Keratinocyte (primary cell): Measurements from ENCODE around the gene MVB12B. TPM values are rescaled to one million over a fixed set of nuclear protein-coding genes. Genes with fewer than 3 reads are reported as not detected.

Source experiments
- DNase-seq: peaks from one replicate; pipeline ENCODE4 v3.0.0-alpha.2; 2011; ENCODE audit warnings: low read depth, missing footprints, low spot score
- FAIRE-seq: peaks from 2 replicates; lab custom pipeline; 2011; peaks lifted over from hg19 to GRCh38; lab: Jason Lieb, UNC
- H2AFZ ChIP-seq: 2 replicates; pipeline ENCODE4 v1.6.0; 2012; ENCODE audit warnings: low read length, control low read depth, inconsistent platforms; ENCODE audit not compliant: control insufficient read depth
- H3K27ac ChIP-seq: 2 replicates; pipeline ENCODE4 v1.5.1; 2011; ENCODE audit warnings: low read length; ENCODE audit not compliant: control insufficient read depth, insufficient read depth
- H3K27me3 ChIP-seq: 3 replicates; pipeline ENCODE4 v1.6.0; 2011; ENCODE audit warnings: low read length; ENCODE audit not compliant: control insufficient read depth, insufficient read depth; ENCODE audit errors: extremely low read depth
- H3K36me3 ChIP-seq, 2 experiments: 2 replicates in 1 of 2; 3 replicates in 1 of 2; pipeline ENCODE4 v1.5.1; 2011; ENCODE audit warnings: low read length in 2 of 2, mild to moderate bottlenecking in 1 of 2; ENCODE audit not compliant: control insufficient read depth in 2 of 2, insufficient read depth in 2 of 2; ENCODE audit errors: extremely low read depth in 1 of 2
- H3K4me1 ChIP-seq: 3 replicates; pipeline ENCODE4 v1.5.1; 2011; ENCODE audit warnings: low read length; ENCODE audit not compliant: control insufficient read depth, insufficient read depth; ENCODE audit errors: extremely low read depth
- H3K4me2 ChIP-seq: 3 replicates; pipeline ENCODE4 v1.6.0; 2011; ENCODE audit warnings: low read depth, low read length; ENCODE audit not compliant: control insufficient read depth, insufficient read depth; ENCODE audit errors: extremely low read depth
- H3K4me3 ChIP-seq, 3 experiments: fragments of 200-600 bp in 1 of 3; sonication (generic) in 1 of 3; 2 replicates in 2 of 3; 3 replicates in 1 of 3; pipeline ENCODE4 v1.5.1; 2011 to 2016; ENCODE audit warnings: low read length in 3 of 3, mild to moderate bottlenecking in 3 of 3, control low read depth in 2 of 3, inconsistent platforms in 1 of 3, low read depth in 1 of 3, mixed read lengths in 1 of 3, mixed run types in 1 of 3, moderate library complexity in 1 of 3; ENCODE audit not compliant: control insufficient read depth in 2 of 3, insufficient read depth in 2 of 3; ENCODE audit errors: extremely low read depth in 1 of 3
- H3K79me2 ChIP-seq: 2 replicates; pipeline ENCODE4 v1.6.0; 2012; ENCODE audit warnings: low read length; ENCODE audit not compliant: control insufficient read depth, insufficient read depth
- H3K9ac ChIP-seq: 3 replicates; pipeline ENCODE4 v1.6.0; 2011; ENCODE audit warnings: low read length; ENCODE audit not compliant: control insufficient read depth, insufficient read depth; ENCODE audit errors: extremely low read depth
- H3K9me1 ChIP-seq: 3 replicates; pipeline ENCODE4 v1.6.0; 2011; ENCODE audit warnings: low read length; ENCODE audit not compliant: control insufficient read depth, insufficient read depth; ENCODE audit errors: extremely low read depth
- H3K9me3 ChIP-seq: 2 replicates; pipeline ENCODE4 v1.5.1; 2012; ENCODE audit warnings: low read depth, low read length; ENCODE audit not compliant: control insufficient read depth
- H4K20me1 ChIP-seq: 3 replicates; pipeline ENCODE4 v1.6.0; 2011; ENCODE audit warnings: low read length; ENCODE audit not compliant: control insufficient read depth, insufficient read depth; ENCODE audit errors: extremely low read depth
- EZH2 ChIP-seq: IDR thresholded peaks from one replicate; pipeline ENCODE4 v1.6.1; 2012; ENCODE audit warnings: inconsistent platforms, mild to moderate bottlenecking, low read length, moderate library complexity
- dilution Hi-C: fragments of 300-500 bp; cut with MboI; formaldehyde crosslinking; loops from one replicate; pipeline ENCODE4 v1.7.0; 2020; ENCODE audit warnings: low sequenced_read_pairs; ENCODE audit not compliant: extremely low pct_ligation_motif_present
- polyA plus RNA-seq, 5 experiments: library from polyadenylated mRNA; depleted of rRNA in 3 of 5; stranded (reverse) in 3 of 5; stranded (forward) in 1 of 5; unstranded in 1 of 5; fragments of >200 nt; gene quantifications; 1 replicate in 1 of 5; 2 replicates in 3 of 5; 3 replicates in 1 of 5; pipeline versions ENCODE4 v1.2.1 to v1.2.3, GENCODE V29; 2011 to 2012; ENCODE audit warnings: missing spikeins in 2 of 5, low read depth in 1 of 5, low replicate concordance in 1 of 5
- TF ChIP-seq, protein P1 (sequence below), 3 experiments: IDR thresholded peaks in 1 of 3; conservative IDR thresholded peaks in 1 of 3; optimal IDR thresholded peaks in 1 of 3; 2 replicates in 2 of 3; 3 replicates in 1 of 3; pipeline versions ENCODE3 to v1.5.1; 2011; ENCODE audit warnings: low read length in 3 of 3, mild to moderate bottlenecking in 3 of 3, moderate library complexity in 2 of 3, control low read depth in 1 of 3, inconsistent platforms in 1 of 3; ENCODE audit not compliant: insufficient read depth in 2 of 3; ENCODE audit errors: extremely low read depth in 1 of 3

Gene MVB12B
- polyA plus RNA-seq, 1 donor (not counting 4 experiments of a cell fraction or from before 2014, with no cell fraction given) = 1.2 TPM

DNA sequence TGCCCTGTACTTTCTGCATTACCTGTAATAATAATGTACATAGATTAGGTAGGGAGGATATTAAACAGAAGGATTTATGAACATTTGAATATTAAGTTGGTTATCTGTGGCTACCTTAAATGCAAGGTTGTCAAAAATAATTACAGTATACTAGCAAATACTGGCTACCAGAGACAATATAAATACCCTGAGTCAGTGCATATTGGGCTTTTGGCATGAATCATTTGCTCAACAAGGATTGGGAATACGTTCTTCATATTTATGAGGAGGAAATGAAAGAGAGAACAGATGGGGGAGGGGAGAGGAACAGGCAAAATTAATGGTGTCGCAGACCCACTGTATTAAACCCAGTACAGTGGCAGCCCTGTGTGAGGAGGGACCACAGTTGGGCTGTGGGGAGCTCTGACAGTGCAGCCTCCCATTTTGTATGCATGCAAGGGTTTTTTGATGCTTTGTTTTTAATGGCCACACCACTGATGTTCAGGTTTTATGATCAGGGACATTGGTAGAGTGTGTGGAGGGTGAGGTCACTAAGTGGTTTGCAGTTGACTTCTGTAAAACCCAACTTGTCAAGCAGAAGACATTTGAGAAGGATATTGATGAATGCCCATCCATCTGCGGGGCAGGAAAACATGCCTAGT lies 56.9 kb downstream of the MVB12B start:
- no peaks in the 10 kb centered on the region for H3K9me1 ChIP-seq
- H3K4me1 ChIP-seq = peaks cover 10% of the 10 kb centered on the region
- no peak for DNase-seq
- no peak overlapping the region for H3K4me3 ChIP-seq
- H3K4me2 ChIP-seq = no peak overlapping the region
- H3K9ac ChIP-seq = no peak overlapping the region
- H3K27ac ChIP-seq = no peak overlapping the region
- H3K27me3 ChIP-seq = no peaks in the 10 kb centered on the region
- H3K79me2 ChIP-seq = no peaks in the 10 kb centered on the region
- no peak for TF ChIP-seq EZH2
- TF ChIP-seq, protein P1, sequence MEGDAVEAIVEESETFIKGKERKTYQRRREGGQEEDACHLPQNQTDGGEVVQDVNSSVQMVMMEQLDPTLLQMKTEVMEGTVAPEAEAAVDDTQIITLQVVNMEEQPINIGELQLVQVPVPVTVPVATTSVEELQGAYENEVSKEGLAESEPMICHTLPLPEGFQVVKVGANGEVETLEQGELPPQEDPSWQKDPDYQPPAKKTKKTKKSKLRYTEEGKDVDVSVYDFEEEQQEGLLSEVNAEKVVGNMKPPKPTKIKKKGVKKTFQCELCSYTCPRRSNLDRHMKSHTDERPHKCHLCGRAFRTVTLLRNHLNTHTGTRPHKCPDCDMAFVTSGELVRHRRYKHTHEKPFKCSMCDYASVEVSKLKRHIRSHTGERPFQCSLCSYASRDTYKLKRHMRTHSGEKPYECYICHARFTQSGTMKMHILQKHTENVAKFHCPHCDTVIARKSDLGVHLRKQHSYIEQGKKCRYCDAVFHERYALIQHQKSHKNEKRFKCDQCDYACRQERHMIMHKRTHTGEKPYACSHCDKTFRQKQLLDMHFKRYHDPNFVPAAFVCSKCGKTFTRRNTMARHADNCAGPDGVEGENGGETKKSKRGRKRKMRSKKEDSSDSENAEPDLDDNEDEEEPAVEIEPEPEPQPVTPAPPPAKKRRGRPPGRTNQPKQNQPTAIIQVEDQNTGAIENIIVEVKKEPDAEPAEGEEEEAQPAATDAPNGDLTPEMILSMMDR (optimal IDR thresholded peaks at IDR 0.05 in 1 of 3, IDR thresholded peaks at IDR 0.05 in 1 of 3, conservative IDR thresholded peaks at IDR 0.05 in 1 of 3; ENCODE audit: extremely low read depth in 1 of 3, insufficient read depth in 2 of 3, low read length in 3 of 3) = no peak
- H4K20me1 ChIP-seq = no peaks in the 10 kb centered on the region
- dilution Hi-C loops = no loop called here
- no peaks in the 10 kb centered on the region for H3K9me3 ChIP-seq
- no peak overlapping the region for H2AFZ ChIP-seq
- no peak for FAIRE-seq
- H3K36me3 ChIP-seq = no peaks in the 10 kb centered on the region

DNA sequence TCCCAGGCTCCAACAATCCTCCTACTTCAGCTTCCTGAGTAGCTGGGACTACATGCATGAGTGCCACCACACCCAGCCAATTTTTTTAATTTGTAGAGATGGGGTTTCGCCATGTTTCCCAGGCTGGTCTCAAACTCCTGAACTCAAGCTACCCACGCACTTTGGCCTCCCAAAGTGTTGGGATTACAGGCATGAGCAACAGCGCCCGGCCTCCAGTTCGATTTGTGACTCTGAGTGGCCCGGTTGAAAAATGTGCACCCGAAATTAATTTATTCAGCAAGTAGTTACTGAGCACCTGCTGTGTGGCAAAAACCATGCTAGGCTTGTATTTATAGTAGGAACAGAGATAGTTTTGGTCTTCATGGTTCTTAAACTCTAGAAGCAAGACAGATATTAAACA lies 58.3 kb downstream of the MVB12B start:
- H3K9ac ChIP-seq = no peak overlapping the region
- H3K79me2 ChIP-seq = no peaks in the 10 kb centered on the region
- H3K4me2 ChIP-seq = no peak overlapping the region
- DNase-seq = no peak
- H4K20me1 ChIP-seq = no peaks in the 10 kb centered on the region
- H3K36me3 ChIP-seq = no peaks in the 10 kb centered on the region
- no peak overlapping the region for H3K27ac ChIP-seq
- dilution Hi-C loops = no loop called here
- peaks cover 5% of the 10 kb centered on the region for H3K4me1 ChIP-seq
- H3K9me3 ChIP-seq = no peaks in the 10 kb centered on the region
- TF ChIP-seq, protein P1 (optimal IDR thresholded peaks at IDR 0.05 in 1 of 3, IDR thresholded peaks at IDR 0.05 in 1 of 3, conservative IDR thresholded peaks at IDR 0.05 in 1 of 3; ENCODE audit: extremely low read depth in 1 of 3, insufficient read depth in 2 of 3, low read length in 3 of 3) = no peak
- TF ChIP-seq EZH2 = no peak
- H3K9me1 ChIP-seq = no peaks in the 10 kb centered on the region
- H2AFZ ChIP-seq = no peak overlapping the region
- no peak overlapping the region for H3K4me3 ChIP-seq
- H3K27me3 ChIP-seq = no peaks in the 10 kb centered on the region
- FAIRE-seq = no peak
